ENCODE data around the gene RMND5A. TPM values are rescaled to one million over a fixed set of nuclear protein-coding genes. Genes with fewer than 3 reads are reported as not detected.
"Not testable (repeated sequence)": the region's sequence is repeated elsewhere in the genome, so short reads cannot be mapped to it uniquely, and the experiment has no call there.

The RMND5A gene
- total RNA-seq, 1 donor from 2014 or later, result 36.6 TPM

DNA sequence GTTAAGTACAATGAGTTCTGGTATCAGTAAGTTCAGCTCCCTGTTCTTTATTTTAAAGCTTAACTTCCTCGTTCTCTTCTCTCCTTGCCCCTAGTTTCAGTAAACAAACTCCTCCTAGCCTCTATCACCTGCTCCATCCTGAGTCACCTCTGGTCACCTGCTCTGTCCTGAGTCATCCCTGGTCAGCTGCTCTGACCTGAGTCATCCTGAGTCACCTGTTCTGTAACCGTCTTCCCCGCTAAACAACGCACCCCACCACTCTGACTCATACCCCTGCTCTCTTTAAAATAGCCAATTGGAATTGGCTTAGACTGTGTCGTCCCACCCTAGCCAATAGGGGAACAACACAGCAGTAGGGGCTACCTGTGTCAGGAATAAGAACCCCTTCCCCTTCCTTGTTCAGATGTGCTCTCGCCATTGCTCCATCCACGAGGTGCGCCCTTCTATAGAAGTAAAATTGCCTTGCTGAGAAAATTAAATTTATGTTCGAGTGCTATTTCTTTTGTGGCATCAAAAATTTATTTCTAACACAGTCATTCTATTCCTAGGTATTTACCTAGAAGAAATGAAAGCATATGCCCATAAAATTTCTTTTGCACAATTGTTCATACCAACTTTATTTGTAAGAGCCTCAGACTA, 24.9 kb upstream of the RMND5A start:
- Mint-ChIP-seq H3K4me1 (ENCODE audit: low read depth) (peaks cover 8% of the 10 kb centered on the region), H3K27ac (no peak overlapping the region), H3K9me3 (peaks cover 29% of the 10 kb centered on the region), H3K27me3 (ENCODE audit: low read depth) (peaks cover 2% of the 10 kb centered on the region), H3K36me3 (ENCODE audit: low read depth) (no peaks in the 10 kb centered on the region), H3K4me3 (ENCODE audit: low read depth) (no peak overlapping the region)
- DNase-seq (ENCODE audit: low spot score), result no peak
- intact Hi-C loops (cut with micrococcal nuclease), result no loop called here

GRCh38 chr2:86697551-86698104, 22.5 kb upstream of the RMND5A start:
- Mint-ChIP-seq H3K4me3 (ENCODE audit: low read depth) (no peak overlapping the region), H3K27me3 (ENCODE audit: low read depth) (peaks cover 4% of the 10 kb centered on the region), H3K27ac (no peak overlapping the region), H3K4me1 (ENCODE audit: low read depth) (peaks cover 8% of the 10 kb centered on the region), H3K9me3 (peaks cover 25% of the 10 kb centered on the region), H3K36me3 (ENCODE audit: low read depth) (no peaks in the 10 kb centered on the region)
- intact Hi-C loops (cut with micrococcal nuclease), result no loop called here
- no peak for DNase-seq (ENCODE audit: low spot score)

GRCh38 chr2:86700690-86701089, 19.4 kb upstream of the RMND5A start:
- Mint-ChIP-seq H3K36me3 (ENCODE audit: low read depth) (no peaks in the 10 kb centered on the region), H3K9me3 (peaks cover 2% of the 10 kb centered on the region), H3K27ac (no peak overlapping the region), H3K4me3 (ENCODE audit: low read depth) (no peak overlapping the region), H3K4me1 (ENCODE audit: low read depth) (peaks cover 10% of the 10 kb centered on the region), H3K27me3 (ENCODE audit: low read depth) (peaks cover 6% of the 10 kb centered on the region)
- DNase-seq (ENCODE audit: low spot score), result no peak
- intact Hi-C loops (cut with micrococcal nuclease), result no loop called here

DNA sequence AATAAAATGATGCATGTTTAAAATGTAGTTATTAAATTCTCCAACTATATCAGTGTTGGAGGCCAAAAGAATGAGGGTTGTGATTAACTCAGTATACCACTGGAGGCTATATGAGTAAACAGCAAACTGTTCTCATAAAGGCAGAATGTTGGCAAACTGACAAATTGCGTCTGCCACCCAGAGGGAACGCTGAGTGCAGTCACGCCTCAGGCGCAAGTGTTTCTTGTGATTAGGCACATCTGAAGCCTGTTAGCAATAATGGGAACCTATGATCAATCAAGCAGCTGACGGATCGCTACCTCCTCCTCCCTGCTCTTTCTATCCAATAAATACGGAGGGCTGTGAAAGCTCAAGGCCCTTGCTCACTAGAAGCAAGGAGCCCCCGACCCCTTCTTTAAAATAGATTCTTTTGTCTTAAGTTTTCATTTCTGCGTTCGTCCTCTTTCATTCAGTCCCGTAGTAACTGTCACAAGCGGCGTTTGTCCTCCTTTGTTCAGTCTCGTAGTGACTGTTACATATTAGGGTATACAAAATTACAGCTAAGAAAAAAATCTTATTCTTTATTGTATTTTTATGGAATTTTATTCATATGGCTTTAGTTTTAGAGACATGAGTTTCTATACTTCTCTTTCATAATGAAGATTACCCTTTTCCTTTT, 16.3 kb upstream of the RMND5A start:
- Mint-ChIP-seq H3K9me3 (peaks cover 4% of the 10 kb centered on the region), H3K27me3 (ENCODE audit: low read depth) (peaks cover 11% of the 10 kb centered on the region), H3K4me3 (ENCODE audit: low read depth) (no peak overlapping the region), H3K4me1 (ENCODE audit: low read depth) (peaks cover 2% of the 10 kb centered on the region), H3K36me3 (ENCODE audit: low read depth) (peaks cover 3% of the 10 kb centered on the region), H3K27ac (no peak overlapping the region)
- no peak for DNase-seq (ENCODE audit: low spot score)
- intact Hi-C loops (cut with micrococcal nuclease), result no loop called here

GRCh38 chr2:86704459-86704971, 15.6 kb upstream of the RMND5A start:
- peaks cover 2% of the 10 kb centered on the region for H3K4me1 Mint-ChIP-seq (ENCODE audit: low read depth)
- H3K27me3 Mint-ChIP-seq (ENCODE audit: low read depth), result peaks cover 13% of the 10 kb centered on the region
- peaks cover 3% of the 10 kb centered on the region for H3K36me3 Mint-ChIP-seq (ENCODE audit: low read depth)
- intact Hi-C loops (cut with micrococcal nuclease), result no loop called here
- H3K27ac Mint-ChIP-seq, result no peak overlapping the region
- no peak for DNase-seq (ENCODE audit: low spot score)
- peaks cover 4% of the 10 kb centered on the region for H3K9me3 Mint-ChIP-seq
- H3K4me3 Mint-ChIP-seq (ENCODE audit: low read depth), result no peak overlapping the region

GRCh38 chr2:86706220-86706619, 13.9 kb upstream of the RMND5A start:
- Mint-ChIP-seq H3K27me3 (ENCODE audit: low read depth) (peaks cover 13% of the 10 kb centered on the region), H3K4me1 (ENCODE audit: low read depth) (peaks cover 2% of the 10 kb centered on the region), H3K36me3 (ENCODE audit: low read depth) (peaks cover 3% of the 10 kb centered on the region), H3K4me3 (ENCODE audit: low read depth) (no peak overlapping the region), H3K27ac (no peak overlapping the region), H3K9me3 (peaks cover 7% of the 10 kb centered on the region)
- DNase-seq (ENCODE audit: low spot score), result no peak
- intact Hi-C loops (cut with micrococcal nuclease), result no loop called here

GRCh38 chr2:86706935-86707334, 13.2 kb upstream of the RMND5A start:
- Mint-ChIP-seq H3K27ac (no peak overlapping the region), H3K4me1 (ENCODE audit: low read depth) (peaks cover 2% of the 10 kb centered on the region), H3K36me3 (ENCODE audit: low read depth) (peaks cover 3% of the 10 kb centered on the region), H3K9me3 (peaks cover 7% of the 10 kb centered on the region), H3K27me3 (ENCODE audit: low read depth) (peaks cover 13% of the 10 kb centered on the region), H3K4me3 (ENCODE audit: low read depth) (no peak overlapping the region)
- no peak for DNase-seq (ENCODE audit: low spot score)
- intact Hi-C loops (cut with micrococcal nuclease), result no loop called here

DNA sequence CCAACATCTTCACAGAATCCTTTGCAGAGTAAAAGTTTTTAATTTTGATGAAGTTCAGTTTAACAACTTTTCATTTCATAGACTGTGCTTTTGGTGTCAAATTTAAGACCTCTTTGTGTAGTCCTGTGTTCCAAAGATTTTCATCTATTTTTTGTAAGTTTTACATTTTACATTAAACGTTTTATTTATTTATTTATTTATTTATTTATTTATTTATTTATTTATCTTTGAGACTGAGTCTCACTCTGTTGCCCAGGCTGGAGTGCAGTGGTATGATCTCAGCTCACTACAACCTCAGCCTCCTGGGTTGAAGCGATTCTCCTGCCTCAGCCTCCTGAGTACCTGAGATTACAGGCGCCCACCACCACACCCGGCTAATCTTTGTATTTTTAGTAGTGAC, 12.0 kb upstream of the RMND5A start:
- H3K36me3 Mint-ChIP-seq (ENCODE audit: low read depth); H3K4me3 Mint-ChIP-seq (ENCODE audit: low read depth); H3K4me1 Mint-ChIP-seq (ENCODE audit: low read depth); H3K27ac Mint-ChIP-seq; DNase-seq (ENCODE audit: low spot score); H3K9me3 Mint-ChIP-seq; intact Hi-C loops (cut with micrococcal nuclease): not testable (repeated sequence)
- peaks cover 10% of the 10 kb centered on the region for H3K27me3 Mint-ChIP-seq (ENCODE audit: low read depth)

DNA sequence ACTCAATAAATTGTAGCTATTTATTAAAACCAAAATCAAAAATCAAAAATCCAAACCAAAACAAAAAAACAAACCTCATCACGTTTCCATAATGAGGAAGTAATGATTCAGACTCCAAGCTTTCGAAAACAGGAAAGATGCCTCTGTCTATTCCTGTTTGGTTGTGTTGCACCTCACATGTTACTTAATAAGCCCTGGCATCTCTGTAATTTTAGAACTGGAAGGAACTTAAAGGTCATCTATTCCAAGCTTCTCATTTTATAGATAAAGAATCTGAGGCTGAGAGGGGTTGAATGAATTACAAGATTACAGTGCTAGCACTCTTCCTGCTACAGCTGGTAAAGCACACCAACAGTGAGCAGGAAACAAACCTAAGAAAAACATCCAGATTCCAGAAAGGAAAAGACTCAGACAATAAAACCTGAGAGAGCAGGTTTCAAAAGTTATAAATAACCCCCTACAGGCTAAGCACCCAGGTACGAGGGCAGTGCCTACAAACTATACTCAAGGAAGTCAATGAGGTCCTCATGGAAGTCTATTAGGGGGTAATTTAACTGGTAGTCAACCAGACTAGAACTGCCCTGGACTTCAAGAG, 5.4 kb upstream of the RMND5A start:
- H3K36me3 Mint-ChIP-seq (ENCODE audit: low read depth); H3K27me3 Mint-ChIP-seq (ENCODE audit: low read depth); H3K4me3 Mint-ChIP-seq (ENCODE audit: low read depth); DNase-seq (ENCODE audit: low spot score); H3K27ac Mint-ChIP-seq; intact Hi-C loops (cut with micrococcal nuclease); H3K4me1 Mint-ChIP-seq (ENCODE audit: low read depth); H3K9me3 Mint-ChIP-seq: not testable (repeated sequence)

DNA sequence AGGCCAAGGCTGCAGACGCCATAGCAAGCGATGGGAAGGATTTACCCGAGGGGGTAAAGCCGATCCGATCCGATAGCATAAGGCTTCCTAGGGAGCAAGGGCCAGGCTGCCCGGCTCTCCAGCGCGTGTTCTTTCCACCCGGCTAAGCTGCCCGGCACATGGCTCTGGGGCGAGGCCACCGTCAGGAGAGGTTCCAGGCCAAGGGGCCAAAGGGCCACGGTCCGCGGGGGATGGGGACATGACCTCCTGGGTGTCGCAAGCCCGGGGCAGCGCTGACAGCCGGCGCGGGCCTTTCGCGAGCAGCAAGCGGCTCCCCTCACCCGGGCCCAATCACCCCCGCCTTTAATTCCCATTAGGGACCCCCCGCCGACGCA, 841 bp upstream of the RMND5A start:
- intact Hi-C loops (cut with micrococcal nuclease); H3K27me3 Mint-ChIP-seq (ENCODE audit: low read depth); H3K4me1 Mint-ChIP-seq (ENCODE audit: low read depth); H3K4me3 Mint-ChIP-seq (ENCODE audit: low read depth); H3K9me3 Mint-ChIP-seq; H3K27ac Mint-ChIP-seq; H3K36me3 Mint-ChIP-seq (ENCODE audit: low read depth); DNase-seq (ENCODE audit: low spot score): not testable (repeated sequence)

GRCh38 chr2:86720540-86721320, 639 bp downstream of the RMND5A start:
- H3K27me3 Mint-ChIP-seq (ENCODE audit: low read depth); H3K9me3 Mint-ChIP-seq; H3K4me1 Mint-ChIP-seq (ENCODE audit: low read depth); H3K36me3 Mint-ChIP-seq (ENCODE audit: low read depth); intact Hi-C loops (cut with micrococcal nuclease): not testable (repeated sequence)
- Mint-ChIP-seq H3K27ac (peak overlapping the region; percentile 74), H3K4me3 (ENCODE audit: low read depth) (peak overlapping the region; percentile 81)
- peak; percentile 41 for DNase-seq (ENCODE audit: low spot score)

GRCh38 chr2:86725706-86726105, 5.6 kb downstream of the RMND5A start:
- H3K27me3 Mint-ChIP-seq (ENCODE audit: low read depth); H3K9me3 Mint-ChIP-seq; DNase-seq (ENCODE audit: low spot score); H3K27ac Mint-ChIP-seq; H3K36me3 Mint-ChIP-seq (ENCODE audit: low read depth); H3K4me3 Mint-ChIP-seq (ENCODE audit: low read depth); intact Hi-C loops (cut with micrococcal nuclease); H3K4me1 Mint-ChIP-seq (ENCODE audit: low read depth): not testable (repeated sequence)
